ENCODE measurements around the gene DHRSX.
"Not testable (repeated sequence)": the region's sequence is repeated elsewhere in the genome, so short reads cannot be mapped to it uniquely, and the experiment has no call there.

DHRSX gene

DNA sequence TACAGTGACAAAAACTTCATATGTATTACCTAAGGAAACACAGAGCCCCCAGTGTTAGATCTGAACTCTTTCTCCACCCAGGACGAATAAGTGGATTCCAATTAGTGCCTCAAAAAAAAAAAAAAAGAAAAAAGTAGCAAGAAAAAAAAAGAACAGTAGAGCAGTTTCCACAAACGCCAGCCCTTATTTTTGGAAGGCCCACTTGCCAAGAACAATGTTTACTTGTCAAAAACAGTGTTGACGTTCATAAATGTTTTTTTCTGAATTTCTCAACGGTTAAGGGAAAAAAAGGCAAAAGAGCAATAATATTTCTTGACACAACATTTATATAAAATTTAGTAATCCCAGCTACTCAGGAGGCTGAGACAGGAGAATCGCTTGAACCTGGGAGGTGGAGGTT, 38.7 kb downstream of the DHRSX start:
- DNase-seq (ENCODE audit: low read depth): no peak
- TF ChIP-seq, protein P1, sequence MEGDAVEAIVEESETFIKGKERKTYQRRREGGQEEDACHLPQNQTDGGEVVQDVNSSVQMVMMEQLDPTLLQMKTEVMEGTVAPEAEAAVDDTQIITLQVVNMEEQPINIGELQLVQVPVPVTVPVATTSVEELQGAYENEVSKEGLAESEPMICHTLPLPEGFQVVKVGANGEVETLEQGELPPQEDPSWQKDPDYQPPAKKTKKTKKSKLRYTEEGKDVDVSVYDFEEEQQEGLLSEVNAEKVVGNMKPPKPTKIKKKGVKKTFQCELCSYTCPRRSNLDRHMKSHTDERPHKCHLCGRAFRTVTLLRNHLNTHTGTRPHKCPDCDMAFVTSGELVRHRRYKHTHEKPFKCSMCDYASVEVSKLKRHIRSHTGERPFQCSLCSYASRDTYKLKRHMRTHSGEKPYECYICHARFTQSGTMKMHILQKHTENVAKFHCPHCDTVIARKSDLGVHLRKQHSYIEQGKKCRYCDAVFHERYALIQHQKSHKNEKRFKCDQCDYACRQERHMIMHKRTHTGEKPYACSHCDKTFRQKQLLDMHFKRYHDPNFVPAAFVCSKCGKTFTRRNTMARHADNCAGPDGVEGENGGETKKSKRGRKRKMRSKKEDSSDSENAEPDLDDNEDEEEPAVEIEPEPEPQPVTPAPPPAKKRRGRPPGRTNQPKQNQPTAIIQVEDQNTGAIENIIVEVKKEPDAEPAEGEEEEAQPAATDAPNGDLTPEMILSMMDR (conservative IDR thresholded peaks at IDR 0.05; ENCODE audit: low read depth, low read length): no peak
- H3K4me3 ChIP-seq (ENCODE audit: low read depth, low read length): no peak overlapping the region

DNA sequence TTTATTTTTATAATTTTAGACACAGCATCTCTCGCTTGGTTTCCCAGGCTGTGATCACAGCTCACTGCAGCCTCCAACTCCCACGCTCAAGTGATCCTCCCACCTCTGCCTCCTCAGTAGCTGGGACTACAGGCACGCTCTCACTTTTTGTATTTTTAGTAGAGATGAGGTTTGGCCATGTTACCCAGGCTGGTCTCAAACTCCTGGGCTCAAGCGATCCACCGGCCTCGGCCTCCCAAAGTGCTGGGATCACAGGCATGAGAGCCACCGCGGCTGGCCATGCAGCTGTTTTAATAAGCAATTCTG, 39.1 kb downstream of the DHRSX start:
- DNase-seq (ENCODE audit: low read depth): no peak
- no peak overlapping the region for H3K4me3 ChIP-seq (ENCODE audit: low read depth, low read length)
- TF ChIP-seq, protein P1 (conservative IDR thresholded peaks at IDR 0.05; ENCODE audit: low read depth, low read length): no peak

DNA sequence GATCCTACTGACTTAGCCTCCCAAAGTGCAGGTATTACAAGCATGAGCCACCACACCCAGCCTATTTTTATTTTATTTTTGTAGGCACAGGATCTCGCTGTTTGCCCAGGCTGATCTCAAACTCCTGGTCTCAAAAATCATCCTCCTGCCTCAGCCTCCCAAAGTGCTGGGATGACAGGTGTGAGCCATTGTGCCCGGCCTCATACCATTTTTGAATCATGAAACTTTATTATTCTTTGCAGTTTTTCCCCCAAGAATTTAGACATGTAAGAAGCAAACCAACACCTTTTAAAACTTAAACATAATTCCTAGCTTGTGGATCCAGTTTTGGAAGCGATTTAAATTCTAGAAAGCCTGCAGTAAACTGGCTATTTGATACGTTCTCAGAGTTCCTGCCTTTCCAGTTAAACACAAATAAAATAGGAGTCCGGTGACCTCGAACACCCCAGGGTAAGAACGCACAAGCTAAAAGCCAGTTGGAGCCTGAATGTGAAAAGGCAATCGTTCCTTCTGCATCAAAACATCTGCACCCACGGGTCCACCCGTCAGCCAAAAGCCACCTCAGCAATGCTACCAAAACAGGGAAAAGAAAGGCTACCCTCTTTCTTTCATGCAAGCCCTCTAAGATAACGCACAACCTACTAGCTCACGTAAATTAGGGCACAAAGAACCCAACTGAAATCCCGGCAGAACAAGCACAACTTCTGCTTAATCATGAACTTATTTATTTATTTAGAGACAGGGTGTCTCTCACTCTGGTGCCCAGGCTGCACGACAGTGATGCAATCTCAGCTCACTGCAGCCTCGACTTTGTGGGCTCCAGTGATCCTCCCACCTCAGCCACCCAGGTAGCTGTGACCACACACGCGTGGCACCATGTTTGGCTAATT, 39.7 kb downstream of the DHRSX start:
- H3K4me3 ChIP-seq (ENCODE audit: low read depth, low read length); DNase-seq (ENCODE audit: low read depth): not testable (repeated sequence)

DNA sequence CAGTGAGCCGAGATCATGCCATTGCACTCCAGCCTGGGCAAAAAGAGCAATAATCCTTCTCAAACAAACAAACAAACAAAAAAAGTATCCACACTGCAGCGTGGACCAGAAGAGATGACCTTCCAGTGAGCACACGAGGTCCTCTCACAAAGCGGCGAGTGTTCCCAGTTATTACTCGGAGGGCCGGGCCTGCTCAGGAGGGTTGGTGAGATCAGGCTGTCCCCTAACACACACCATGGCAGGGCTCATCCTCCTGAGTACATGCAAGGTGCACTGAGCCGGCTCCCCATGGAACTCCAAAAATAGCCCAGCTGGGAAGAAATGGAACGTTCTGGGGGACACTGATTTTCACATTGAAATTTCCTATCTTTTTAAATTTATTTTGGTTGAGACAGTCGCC, 40.7 kb downstream of the DHRSX start:
- not testable (repeated sequence) for H3K4me3 ChIP-seq (ENCODE audit: low read depth, low read length); DNase-seq (ENCODE audit: low read depth)

DNA sequence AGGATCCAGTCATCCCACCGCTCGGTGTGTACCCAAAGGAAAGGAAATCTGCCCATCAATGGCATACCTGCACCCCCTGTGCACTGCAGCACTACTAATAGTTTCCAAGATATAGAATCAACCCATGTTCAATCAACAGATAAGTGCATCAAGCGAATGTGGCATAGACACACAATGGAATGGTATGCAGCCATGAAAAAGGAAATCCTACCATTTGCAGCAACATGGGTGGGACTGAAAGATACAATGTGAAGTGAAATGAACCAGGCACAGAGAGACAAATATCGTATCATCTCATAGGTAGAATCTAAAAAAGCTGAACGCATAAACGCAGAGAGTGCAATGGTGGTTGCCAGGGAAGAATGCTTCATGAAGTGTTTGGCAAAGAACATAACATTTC, 42.5 kb downstream of the DHRSX start:
- no peak for DNase-seq (ENCODE audit: low read depth)
- TF ChIP-seq, protein P1 (conservative IDR thresholded peaks at IDR 0.05; ENCODE audit: low read depth, low read length): no peak
- H3K4me3 ChIP-seq (ENCODE audit: low read depth, low read length): no peak overlapping the region

DNA sequence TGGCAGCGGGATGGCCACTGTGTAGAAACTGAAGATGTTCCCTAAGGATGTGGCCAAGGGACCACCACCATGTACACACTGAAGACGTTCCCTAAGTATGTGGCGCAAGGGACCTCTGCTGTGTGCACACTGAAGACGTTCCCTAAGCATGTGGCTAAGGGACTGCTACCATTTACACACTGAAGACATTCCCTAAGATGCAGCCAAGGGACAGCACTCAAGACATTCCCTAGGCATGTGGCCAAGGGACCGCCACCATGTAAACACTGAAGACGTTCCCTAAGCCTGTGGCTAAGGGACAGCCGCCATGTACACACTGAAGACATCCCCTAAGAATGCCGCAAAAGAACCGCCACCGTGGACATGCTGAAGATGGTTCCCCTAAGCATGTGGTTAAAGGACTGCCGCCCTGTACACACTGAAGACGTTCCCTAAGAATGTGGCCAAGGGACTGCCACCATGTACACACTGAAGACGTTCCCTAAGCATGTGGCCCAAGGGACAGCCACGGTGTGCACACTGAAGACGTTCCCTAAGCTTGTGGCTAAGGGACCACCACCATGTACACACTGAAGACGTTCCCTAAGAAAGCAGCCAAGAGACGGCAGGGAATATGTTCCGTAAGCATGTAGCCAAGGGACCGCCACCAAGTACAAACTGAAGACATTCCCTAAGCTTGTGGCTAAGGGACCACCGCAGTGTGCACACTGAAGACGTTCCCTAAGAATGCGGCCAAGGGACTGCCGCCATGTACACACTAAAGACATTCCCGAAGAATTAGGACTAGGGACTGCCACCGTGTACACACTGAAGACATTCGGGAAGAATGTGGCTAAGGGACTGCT, 43.3 kb downstream of the DHRSX start:
- TF ChIP-seq, protein P1 (conservative IDR thresholded peaks at IDR 0.05; ENCODE audit: low read depth, low read length): no peak
- no peak overlapping the region for H3K4me3 ChIP-seq (ENCODE audit: low read depth, low read length)
- DNase-seq (ENCODE audit: low read depth): no peak

DNA sequence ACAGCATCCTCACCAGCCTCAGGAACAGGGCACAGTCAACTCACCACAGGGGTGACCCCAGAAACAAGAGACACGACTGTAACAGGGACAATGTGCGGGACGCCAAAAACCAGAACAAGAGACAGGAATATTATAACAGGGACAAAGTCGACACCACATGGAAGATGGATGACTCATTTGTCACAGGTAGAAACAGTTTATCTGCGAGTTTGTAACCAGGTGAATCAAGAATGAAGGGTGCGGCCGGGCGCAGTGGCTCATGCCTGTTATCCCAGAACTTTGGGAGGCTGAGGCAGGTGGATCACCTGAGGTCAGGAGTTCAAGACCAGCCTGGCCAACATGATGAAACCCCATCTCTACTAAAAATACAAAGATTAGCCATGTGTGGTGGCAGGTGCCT, 44.7 kb downstream of the DHRSX start:
- not testable (repeated sequence) for DNase-seq (ENCODE audit: low read depth); H3K4me3 ChIP-seq (ENCODE audit: low read depth, low read length)

DNA sequence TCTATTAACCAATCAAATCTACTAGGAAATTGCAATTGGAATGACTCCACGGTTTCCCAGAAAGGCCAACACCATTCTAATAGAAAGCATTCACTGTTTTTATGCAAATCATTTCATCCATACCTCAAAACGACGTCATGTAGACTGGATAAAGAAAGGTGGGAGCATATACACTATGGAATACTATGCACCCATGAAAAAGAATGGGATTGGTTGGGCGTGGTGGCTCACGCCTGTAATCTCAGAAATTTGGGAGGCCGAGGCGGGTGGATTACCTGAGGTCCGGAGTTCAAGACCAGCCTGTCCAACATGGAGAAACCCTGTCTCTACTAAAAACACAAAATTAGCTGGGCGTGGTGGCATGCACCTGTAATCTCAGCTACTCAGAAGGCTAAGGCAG, 46.2 kb downstream of the DHRSX start:
- not testable (repeated sequence) for H3K4me3 ChIP-seq (ENCODE audit: low read depth, low read length); DNase-seq (ENCODE audit: low read depth)

DNA sequence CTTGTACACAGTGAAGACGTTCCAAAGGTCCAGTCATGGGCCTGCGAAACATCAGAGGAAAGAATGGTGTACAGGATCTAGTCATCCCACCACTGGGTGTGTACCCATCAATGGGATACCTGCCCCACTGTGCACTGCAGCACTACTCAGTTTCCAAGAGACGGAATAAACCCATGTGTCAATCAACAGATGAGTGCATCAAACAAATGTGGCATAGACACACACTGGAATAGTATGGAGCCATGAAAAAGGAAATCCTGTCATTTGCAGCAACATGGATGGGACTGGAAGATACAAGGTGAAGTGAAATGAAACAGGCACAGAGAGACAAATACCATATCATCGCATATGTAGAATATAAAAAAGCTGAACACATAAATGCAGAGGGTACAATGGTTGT, 48.0 kb downstream of the DHRSX start:
- TF ChIP-seq, protein P1 (conservative IDR thresholded peaks at IDR 0.05; ENCODE audit: low read depth, low read length): no peak
- no peak for DNase-seq (ENCODE audit: low read depth)
- H3K4me3 ChIP-seq (ENCODE audit: low read depth, low read length): no peak overlapping the region

Measured in choroid plexus epithelial cell (primary cell).